ENCODE measurements around the gene CPNE4. TPM values are rescaled to one million over a fixed set of nuclear protein-coding genes. Genes with fewer than 3 reads are reported as not detected.
"Not testable (repeated sequence)": the region's sequence is repeated elsewhere in the genome, so short reads cannot be mapped to it uniquely, and the experiment has no call there.

CPNE4 gene
- total RNA-seq, 1 donor from 2014 or later = 0.20 TPM

DNA sequence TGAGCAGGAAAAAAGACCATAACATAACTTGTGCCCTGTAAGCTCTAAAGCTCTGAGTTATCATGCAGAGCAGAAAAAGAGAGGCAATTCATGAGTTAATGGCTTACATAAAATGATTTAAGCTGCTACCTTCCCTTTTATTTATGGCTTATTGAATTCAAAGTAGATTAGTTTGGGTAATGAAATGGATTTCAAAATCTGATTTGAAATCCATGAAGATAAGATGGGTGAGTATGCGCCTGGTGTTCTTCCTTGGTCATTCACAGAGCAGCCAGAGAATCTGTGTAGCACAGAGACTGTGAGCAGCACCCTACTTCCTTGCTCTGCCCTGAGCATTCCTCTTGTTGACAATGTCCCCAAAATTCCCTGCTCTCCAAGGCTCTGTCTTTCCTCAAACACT lies 495.8 kb downstream of the CPNE4 start:
- no peak for DNase-seq (ENCODE audit: low spot score)

DNA sequence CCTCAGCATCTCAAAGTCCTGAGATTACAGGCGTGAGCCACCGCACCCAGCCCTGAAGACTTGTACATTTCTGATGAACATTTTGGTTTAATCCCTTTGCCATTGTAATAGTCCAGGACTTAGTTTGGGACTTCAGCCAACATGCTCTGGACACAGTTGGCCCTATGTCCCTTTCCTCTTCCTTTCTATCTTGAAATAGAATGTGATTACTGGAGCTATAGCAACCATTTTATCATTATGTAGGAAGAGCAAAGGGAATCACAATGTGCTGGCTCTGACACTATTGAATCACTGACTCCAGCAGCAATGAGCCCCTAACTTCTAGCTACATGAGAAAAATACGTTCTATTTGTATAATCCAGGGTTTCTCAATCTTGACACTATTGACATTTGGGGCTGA lies 497.3 kb downstream of the CPNE4 start:
- no peak for DNase-seq (ENCODE audit: low spot score)

DNA sequence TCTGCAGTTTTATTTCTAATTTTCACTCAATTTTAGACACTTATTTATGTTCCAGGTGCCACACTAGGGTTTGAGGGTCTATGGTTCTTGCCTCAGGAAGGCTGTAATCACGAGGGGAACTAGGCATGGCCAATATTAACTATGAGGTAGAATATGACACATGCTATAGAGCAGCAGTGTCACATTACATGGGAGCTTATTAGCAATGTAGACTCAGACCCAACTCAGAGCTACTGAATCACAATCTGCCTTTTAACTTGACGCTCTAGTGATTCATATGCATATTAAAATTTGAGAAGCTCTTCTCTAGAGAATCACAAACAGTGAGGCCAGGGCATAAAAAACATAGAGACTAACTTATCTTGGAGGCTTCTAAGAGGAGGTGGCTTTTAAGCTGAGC lies 499.2 kb downstream of the CPNE4 start:
- DNase-seq (ENCODE audit: low spot score) = no peak

GRCh38 chr3:131535131-131535530 lies 499.7 kb downstream of the CPNE4 start:
- DNase-seq (ENCODE audit: low spot score) = no peak

GRCh38 chr3:131532645-131533044 lies 502.2 kb downstream of the CPNE4 start:
- DNase-seq (ENCODE audit: low spot score) = no peak

- DNase-seq (ENCODE audit: low spot score) = no peak
These were observed 504.0 kb downstream of the CPNE4 start for GRCh38 chr3:131530843-131531242.

DNA sequence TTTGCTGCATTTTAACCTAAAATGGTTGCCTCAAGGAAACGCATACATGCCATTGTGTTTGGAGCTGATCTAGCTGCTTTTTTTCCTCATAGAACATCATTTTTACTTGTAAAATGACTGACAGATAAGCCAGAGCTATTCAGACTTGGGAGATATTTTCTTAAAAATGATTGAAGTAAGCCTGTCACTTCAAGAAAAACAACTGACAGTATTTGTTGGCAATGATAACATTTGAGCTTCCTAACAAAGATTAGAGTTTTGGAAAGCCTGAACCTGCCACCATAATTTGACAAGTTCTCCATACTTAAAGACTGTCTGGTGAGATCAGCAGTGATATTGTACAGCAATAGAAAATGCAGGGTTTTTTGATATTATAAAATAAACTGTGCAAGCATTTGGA lies 504.4 kb downstream of the CPNE4 start:
- no peak for DNase-seq (ENCODE audit: low spot score)

DNA sequence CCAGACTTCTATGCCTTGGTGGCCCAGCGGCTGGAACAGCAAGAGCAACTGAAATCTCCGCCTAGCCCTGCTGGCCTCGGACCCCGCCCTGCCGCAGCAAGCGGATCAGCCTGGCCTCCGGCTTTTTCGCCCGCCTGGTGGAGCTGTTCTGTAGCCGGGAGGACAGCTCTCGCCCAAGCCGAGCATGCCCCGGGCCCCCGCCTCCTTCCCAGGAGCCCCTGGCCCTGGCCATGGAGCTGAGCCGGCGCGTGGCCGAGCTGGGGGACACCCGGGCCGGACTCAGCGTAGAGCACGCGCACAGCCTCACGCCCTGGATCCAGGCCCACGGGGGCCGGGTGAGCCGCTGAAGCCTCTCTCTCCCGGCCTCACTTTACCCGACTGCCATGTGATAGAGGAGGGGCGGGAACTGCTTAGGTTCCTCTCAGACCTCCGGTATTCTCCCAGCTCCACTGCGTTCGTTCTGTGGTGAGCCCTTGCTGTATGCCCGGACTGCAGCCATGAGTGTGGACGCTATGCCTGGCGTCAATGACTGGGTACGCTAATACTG lies 507.9 kb downstream of the CPNE4 start:
- no peak for DNase-seq (ENCODE audit: low spot score)

GRCh38 chr3:131518680-131519079 lies 516.1 kb downstream of the CPNE4 start:
- no peak for DNase-seq (ENCODE audit: low spot score)

- no peak for DNase-seq (ENCODE audit: low spot score)
These were observed 529.4 kb downstream of the CPNE4 start for GRCh38 chr3:131505421-131505820.

- no peak for DNase-seq (ENCODE audit: low spot score)
These were observed 531.5 kb downstream of the CPNE4 start for GRCh38 chr3:131503320-131503635.

DNA sequence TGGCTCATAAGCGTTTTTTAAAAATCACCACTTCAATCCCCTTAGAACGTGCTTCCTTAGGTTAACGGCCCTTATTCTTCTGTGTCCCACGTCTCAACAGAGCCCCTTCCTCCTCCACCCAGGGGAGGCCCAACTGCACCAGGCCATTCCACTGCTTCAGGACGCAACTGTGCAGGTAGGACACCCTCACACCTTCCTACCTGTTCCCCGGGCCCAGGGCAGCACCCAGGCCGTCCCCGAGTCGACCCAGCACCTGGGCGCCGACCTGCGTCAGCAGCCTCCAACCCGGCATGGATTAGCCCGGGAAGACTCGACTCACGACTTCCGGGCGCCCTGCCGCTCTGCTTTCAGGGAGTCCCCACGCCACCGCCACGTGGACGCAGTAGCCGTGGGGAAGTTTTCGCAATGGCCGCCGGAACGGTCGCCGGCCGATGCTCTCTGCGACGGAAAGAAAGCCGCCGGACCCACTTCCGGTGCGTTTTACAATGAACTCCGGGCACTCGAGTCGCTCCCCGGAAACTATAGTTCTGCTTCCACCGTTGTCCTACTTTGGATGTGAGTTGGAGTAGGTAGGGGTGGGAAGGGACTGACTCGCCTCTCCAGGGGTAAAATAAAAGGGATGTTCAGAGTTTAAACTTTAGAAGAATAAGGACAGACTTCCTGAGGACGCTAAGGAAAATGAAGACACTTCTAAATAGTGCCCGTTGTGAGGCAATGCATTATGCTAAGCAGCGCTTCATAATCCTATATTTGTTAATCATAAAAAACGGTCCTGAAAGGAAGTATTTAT lies 532.1 kb downstream of the CPNE4 start, which contains the start of gene MRPL3:
TSS of gene MRPL3 (minus strand) at position 442 of the 790 bp plus-strand sequence. CDS start at position 292, 150 bp downstream.
- peak; percentile 85 for DNase-seq (ENCODE audit: low spot score)

DNA sequence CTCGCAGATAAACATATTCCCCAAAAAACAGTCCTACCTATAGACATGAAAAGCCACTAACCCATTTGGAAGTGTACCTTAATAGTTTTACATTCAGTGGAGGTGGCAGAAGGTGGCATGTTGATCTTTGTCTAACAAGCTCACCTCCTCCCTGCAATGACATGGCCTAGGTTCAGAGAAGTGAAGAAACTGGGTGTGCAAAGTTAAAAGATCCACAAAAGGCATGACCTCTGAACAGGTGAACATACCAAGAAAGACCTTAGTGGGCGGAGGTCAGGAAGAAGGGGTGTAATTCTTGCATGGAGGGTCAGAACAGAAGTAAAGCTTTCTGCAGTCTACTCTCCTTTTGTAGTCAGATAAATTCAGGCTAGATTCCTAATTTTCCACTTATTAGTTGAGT lies 532.9 kb downstream of the CPNE4 start:
- DNase-seq (ENCODE audit: low spot score) = no peak

- no peak for DNase-seq (ENCODE audit: low spot score)
These were observed 540.1 kb downstream of the CPNE4 start for GRCh38 chr3:131494706-131495105.

DNA sequence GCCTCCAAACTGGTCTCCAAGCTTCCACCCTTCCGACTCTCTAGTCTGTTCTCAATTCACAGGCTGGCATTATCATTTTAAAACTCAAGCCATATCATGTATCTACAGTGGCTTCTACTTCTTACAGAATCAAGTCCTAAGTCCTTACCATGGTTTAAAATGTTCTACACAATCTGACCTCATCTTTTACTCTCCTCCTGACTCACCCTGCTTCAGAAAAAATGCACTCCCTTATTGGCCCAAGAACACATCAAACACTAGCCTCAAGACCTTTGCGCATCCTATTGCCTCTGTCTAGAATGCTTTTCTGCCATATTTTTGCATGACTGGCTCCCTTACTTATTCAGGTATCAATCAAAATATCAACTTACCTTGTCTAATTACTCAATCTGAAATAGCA lies 543.0 kb downstream of the CPNE4 start:
- DNase-seq (ENCODE audit: low spot score) = no peak

- DNase-seq (ENCODE audit: low spot score) = no peak
These were observed 543.7 kb downstream of the CPNE4 start for GRCh38 chr3:131491084-131491483.

DNA sequence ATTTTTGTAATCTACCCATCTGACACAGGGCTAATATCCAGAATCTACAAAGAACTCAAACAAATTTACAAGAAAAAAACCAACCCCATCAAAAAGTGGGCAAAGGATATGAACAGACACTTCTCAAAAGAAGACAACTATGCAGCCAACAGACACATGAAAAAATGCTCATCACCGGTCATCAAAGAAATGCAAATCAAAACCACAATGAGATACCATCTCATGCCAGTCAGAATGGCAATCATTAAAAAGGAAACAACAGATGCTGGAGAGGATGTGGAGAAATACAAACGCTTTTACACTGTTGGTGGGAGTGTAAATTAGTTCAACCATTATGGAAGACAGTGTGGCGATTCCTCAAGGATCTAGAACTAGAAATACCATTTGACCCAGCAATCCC lies 548.3 kb downstream of the CPNE4 start:
- DNase-seq (ENCODE audit: low spot score) = not testable (repeated sequence)

DNA sequence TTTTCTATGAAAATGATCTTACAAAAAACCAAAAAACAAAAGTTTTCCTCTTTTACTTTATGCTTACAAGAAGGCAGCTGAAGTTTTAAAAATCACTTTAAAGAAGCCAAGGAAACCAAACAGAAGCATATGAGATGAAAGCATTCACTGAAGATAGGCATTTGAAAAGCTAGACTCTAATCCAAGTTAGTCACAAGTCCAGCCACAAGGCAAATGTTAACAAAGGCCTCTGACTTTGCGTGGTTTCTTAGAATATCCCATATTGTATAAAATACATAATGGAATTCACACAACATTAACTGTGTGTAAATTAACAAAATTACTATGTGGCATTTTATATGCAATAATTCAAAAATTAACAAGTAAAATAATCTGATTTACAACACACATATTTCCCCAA lies 549.7 kb downstream of the CPNE4 start:
- DNase-seq (ENCODE audit: low spot score) = no peak

DNA sequence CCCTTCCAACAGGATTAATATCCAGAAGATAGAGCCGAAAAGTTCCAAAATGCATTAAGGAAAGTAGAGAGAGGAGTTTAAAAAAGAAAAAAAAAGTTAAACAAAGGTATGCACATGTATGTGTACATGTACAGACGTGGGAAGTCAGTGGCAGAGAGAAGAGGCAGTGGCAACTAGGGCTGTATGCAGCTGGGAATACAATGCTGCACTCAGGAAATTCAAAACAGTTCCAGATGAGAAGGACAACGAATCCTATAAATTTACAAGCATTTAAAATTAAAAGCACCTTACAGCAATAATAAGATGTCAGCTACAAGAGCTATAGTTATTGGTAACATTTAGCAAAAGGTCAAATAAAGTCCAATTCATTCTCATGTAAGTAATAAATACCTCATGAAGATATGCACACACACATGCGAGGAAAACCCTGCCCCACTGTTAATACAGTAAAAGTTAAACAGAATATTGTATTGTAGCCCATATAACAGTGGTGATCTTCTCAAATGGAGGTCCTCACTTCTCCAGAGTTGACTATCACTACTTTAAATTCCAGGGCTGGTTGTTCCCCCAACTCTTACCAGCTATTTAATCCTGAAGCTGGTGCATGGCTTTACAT lies 550.2 kb downstream of the CPNE4 start:
- no peak for DNase-seq (ENCODE audit: low spot score)

Data from mucosa of gallbladder (tissue), 1 donor.